ENCODE results near the gene C3orf38.
A peak's percentile ranks its signal among the peaks of the same experiment; 100 is the strongest.

Gene C3orf38

DNA sequence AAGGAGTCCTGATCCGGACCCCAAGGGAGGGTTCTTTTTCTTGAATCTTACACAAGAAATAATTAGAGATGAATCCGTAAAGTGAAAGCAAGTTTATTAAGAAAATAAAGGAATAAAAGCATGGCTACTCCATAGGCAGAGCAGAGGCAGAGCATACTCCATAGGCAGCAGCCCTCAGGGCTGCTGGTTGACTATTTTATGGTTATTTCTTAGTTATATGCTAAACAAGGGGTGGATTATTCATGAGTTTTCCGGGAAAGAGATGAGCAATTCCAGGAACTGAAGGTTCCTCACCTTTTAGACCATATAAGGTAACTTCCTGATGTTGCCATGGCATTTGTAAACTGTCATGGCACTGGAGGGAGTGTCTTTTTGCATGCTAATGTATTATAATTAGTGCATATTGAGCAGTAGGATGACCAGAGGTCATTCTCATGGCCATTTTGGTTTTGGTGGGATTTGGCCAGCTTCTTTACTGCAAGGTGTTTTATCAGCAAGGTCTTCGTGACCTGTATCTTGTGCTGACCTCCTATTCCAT is 42.2 kb downstream of the C3orf38 start:
- Mint-ChIP-seq H3K4me3 (no peak overlapping the region), H3K9me3 (peaks cover 12 to 14% of the 10 kb centered on the region in 2 donors), H3K4me1 (peaks cover 14% of the 10 kb centered on the region), H3K27ac (no peak overlapping the region), H3K27me3 (no peaks in the 10 kb centered on the region)
- DNase-seq (no peak), ATAC-seq (no peak)

DNA sequence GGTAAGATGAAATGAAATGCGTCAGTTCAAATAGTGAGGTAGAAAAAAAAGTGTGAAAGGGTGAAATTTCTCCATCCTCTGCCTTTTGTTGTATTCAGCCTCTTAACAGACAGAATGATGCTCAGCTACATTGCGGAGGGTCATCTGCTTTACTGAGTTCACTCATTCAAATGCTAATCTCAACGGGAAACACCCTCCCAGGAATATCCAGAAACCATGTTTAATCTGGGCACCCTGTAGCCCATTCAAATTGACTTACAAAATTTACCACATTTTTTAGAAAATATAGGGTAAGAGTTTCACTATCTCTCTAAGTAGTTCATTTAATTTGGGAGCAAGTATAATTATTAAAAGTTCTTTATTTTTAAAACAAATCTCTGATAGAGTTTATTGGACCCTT is 42.9 kb downstream of the C3orf38 start:
- DNase-seq: no peak
- no peak overlapping the region for H3K4me3 Mint-ChIP-seq
- H3K4me1 Mint-ChIP-seq: peaks cover 14% of the 10 kb centered on the region
- ATAC-seq: no peak
- no peak overlapping the region for H3K27ac Mint-ChIP-seq
- H3K9me3 Mint-ChIP-seq: peaks cover 12 to 14% of the 10 kb centered on the region in 2 donors
- H3K27me3 Mint-ChIP-seq: no peaks in the 10 kb centered on the region

DNA sequence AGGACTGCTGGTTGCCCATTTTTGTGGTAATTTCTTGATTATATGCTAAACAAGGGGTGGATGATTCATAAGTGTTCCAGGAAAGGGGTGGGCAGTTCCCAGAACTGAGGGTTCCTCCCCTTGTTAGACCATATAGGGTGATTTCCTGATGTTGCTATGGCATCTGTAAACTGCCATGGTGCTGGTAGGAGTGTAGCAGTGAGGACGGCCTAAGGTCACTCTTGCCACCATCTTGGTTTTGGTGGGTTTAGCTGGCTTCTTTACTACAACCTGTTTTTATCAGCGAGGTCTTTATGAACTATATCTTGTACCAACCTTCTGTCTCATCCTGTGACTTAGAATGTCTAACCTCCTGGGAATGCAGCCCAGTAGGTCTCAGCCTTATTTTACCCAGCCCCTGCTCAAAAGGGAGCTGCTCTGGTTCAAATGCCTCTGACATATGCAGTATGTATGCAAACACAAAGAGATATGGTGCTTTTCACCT is 46.2 kb downstream of the C3orf38 start:
- H3K27ac Mint-ChIP-seq: peak overlapping the region in 1 of 2 donors; percentile 59
- no peaks in the 10 kb centered on the region for H3K9me3 Mint-ChIP-seq
- no peak overlapping the region for H3K4me3 Mint-ChIP-seq
- ATAC-seq (peak; percentile 83), DNase-seq (peak; percentile 45 to 59)
- peaks cover 6% of the 10 kb centered on the region for H3K4me1 Mint-ChIP-seq
- no peaks in the 10 kb centered on the region for H3K27me3 Mint-ChIP-seq

DNA sequence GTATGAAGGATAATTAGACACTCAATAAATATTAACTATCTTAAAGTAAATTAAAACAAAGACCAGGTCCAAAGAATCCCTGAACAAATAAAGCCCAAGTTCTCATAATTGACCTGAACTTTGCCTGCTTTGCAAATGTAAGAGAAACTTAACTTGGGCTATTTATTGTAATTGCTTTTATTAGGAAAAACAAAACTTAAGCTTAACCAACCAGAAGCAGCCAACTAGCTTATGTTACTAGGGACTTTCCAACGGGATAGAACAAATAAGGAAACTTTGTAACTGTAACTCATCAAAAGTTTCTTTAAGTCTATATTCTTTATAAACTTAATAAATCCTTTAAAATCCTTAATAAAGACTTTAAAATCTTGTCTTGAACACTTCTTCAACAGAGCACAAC is 48.4 kb downstream of the C3orf38 start:
- DNase-seq (no peak), ATAC-seq (no peak)
- Mint-ChIP-seq H3K27me3 (no peaks in the 10 kb centered on the region), H3K9me3 (no peaks in the 10 kb centered on the region), H3K4me1 (peaks cover 6% of the 10 kb centered on the region), H3K4me3 (no peak overlapping the region), H3K27ac (no peak overlapping the region)

- DNase-seq (peak; percentile 46 to 47), ATAC-seq (peak; percentile 78)
- no peak overlapping the region for H3K4me3 Mint-ChIP-seq
- H3K27ac Mint-ChIP-seq: no peak overlapping the region
- no peaks in the 10 kb centered on the region for H3K4me1 Mint-ChIP-seq
- no peaks in the 10 kb centered on the region for H3K27me3 Mint-ChIP-seq
- H3K9me3 Mint-ChIP-seq: no peaks in the 10 kb centered on the region
Observed at GRCh38 chr3:88203642-88204055, 53.9 kb downstream of the C3orf38 start.
